HUDEP-2 (cell line): ENCODE measurements around the gene PIAS1.
"Not testable (repeated sequence)": the region's sequence is repeated elsewhere in the genome, so short reads cannot be mapped to it uniquely, and the experiment has no call there.

Source experiments
- DNase-seq, 76 experiments: peaks; one replicate each; lab custom pipeline; 2025; ENCODE audit not compliant: unreplicated experiment in 76 of 76; lab: John Stamatoyannopoulos, UW

PIAS1 gene

GRCh38 chr15:68200016-68200861, 146.1 kb downstream of the PIAS1 start:
- DNase-seq, result no peak

DNA sequence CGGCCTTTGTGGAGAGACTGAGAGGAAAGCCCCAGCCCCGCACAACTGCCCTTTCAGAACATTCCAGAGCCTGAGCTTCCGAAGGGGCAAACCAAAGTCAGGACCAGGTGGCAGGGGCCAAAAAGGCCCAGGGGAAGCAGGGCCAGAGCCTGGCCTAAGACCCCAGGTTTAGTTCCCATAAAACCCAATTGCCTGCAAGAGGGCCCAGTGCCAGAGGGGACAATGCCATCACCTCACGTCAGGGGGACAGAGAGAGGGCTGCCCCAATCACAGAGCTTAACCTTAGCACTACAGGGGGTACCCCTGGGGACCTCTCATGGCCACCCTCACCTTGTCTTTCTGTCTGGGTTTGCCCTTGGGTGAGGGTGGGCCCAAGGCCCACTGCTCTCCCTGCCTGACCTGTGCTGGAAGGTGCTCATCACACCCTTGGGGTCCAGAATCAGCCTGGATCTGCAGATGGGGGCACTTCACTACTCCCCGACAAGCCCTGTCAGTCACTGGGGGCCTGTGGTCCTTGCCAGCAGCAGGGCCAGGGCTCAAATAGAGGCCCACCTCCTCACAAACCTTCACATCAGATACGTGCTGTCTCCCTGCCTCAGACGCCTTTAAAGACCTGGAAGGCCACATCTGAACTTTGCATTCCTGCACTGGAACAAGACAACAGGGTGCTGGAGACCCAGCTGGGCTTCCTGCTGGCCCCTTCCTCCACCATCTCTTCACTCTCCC, 147.2 kb downstream of the PIAS1 start:
- no peak for DNase-seq

DNA sequence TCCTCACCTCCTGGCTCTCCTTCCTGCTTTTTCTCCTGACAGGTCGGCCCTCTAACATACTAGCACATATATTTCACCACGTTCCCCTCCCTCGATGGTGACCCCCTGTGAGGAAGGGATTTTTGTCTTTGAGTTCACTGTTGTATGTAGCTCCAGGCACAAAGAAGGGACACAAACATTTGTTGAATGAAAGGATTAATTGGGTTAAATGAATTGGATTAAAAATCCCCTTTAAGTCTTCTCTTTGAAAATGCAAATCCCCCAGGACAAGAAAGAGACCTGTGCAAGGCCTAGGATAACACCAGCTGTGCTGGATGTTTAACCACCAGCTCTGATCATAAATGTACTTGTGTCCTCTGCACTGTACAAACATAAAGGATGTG, 147.8 kb downstream of the PIAS1 start:
- DNase-seq, result no peak

GRCh38 chr15:68202994-68203393, 148.9 kb downstream of the PIAS1 start:
- not testable (repeated sequence) for DNase-seq

GRCh38 chr15:68203486-68203885, 149.4 kb downstream of the PIAS1 start:
- DNase-seq, result no peak

GRCh38 chr15:68203956-68204355, 149.8 kb downstream of the PIAS1 start:
- no peak for DNase-seq

GRCh38 chr15:68204361-68204760, 150.2 kb downstream of the PIAS1 start:
- no peak for DNase-seq

DNA sequence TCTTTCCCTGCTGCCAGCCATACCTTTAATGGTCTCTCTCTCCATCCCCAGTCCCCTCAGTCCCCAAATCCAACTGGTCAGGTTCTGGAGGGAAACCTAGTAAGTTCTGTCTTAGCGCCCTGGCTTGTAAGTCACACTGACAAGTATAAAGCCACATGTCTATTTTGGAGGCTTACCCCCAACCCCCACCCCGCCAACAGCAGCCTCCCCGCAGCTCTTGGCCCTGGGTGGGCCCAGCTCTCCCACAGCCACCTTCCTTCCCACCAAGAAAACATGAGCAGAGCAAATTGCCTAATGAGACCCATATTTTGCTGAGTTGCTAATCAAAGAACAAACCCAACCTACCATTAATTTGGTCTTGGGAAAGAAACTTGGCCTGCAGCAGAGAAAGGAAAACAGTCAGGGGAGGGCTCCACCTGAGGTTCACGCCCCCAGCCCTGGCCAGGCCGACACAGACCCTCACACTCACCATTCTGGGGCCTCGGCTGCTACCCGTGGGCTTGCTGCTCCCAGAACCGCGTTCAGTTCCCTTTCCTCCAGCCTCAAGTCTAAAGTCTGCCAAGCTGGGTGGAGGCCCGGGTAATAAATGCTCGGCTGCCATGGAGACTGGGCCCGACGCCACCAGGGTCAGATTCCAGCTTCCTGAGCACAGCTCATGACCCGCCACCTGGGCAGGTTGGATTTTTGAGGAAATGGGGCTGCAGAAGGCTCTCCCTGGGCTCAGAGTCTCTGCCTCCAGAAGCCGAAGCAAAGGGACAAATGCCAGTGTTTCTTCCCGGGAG, 150.9 kb downstream of the PIAS1 start, which contains the start of gene CALML4:
Gene CALML4 (minus strand): TSS at position 557 of the 782 bp plus-strand sequence. CDS start 85 bp downstream, at position 472.
- no peak for DNase-seq

- DNase-seq, result no peak
These were observed 151.4 kb downstream of the PIAS1 start for GRCh38 chr15:68205558-68205944.

- no peak for DNase-seq
These were observed 151.9 kb downstream of the PIAS1 start for GRCh38 chr15:68205954-68206539.

DNA sequence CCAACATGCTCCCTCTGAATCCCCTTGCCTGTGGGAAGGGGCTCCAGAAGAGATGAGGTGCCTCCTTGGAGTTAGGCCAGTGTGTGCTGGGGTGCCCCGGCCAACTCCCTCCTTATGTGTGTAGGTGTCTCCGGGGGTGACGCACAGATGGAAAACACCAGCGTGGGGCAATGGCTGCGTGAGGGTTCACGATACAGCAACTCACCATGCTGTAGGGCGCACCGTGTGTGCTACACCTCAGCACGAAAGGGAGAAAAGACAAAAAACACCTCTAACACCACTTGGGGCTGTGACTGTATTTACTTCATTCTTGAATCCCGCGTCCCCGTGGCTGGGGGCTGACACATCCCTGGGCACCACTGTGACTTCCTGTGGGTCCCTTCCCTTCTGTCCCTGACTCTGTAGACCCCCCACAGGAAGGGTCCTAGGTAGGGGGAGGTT, 152.6 kb downstream of the PIAS1 start:
- no peak for DNase-seq

- no peak for DNase-seq
These were observed 153.2 kb downstream of the PIAS1 start for GRCh38 chr15:68207176-68207935.

DNA sequence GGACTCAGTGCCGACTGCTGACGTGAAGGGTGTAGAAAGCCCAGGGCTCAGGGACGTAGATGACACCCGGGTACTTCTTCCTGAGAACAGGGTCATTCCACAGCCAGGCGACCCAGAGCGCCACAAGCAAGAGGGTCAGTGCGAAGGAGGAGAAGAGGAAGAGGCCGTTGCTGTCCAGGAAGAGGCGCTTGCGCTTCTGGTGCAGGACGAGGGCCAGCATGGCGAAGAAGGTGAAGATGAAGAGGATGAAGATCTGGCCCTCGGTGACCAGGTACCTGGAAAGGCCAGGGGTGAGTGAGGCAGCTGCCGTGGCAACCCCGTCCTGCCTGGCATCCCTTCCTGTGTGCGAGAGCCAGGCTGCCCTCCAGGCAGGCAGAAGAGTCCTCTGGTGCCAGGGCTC, 154.0 kb downstream of the PIAS1 start:
- no peak for DNase-seq

DNA sequence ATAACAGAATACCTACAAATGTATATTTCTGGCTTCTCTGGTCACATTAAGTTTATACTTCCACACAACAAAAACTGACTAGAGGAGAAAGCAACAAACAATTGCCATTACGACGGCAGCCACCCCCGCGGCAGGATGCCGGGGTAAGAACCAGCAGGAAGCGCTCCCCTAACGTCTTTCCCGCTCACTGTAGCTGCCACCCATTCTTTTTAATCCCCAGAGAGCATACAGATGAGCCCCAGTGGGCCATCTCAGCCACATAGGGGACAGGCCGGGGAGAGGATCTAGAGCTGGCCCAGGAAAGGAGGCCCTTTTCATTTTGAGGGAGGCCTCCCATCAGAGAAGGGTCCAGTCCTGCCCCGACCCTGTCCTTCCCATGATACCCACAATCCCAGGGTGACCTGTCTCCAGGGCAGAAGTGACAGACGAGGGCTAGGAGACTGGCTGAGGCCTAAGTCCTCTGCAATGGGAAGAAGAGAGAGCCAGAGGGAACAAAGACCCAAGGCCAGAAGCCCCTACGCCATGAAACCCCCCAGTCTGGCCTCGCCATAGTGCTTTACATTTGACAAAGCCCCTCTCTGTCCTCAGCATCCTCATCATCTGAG, 154.6 kb downstream of the PIAS1 start:
- DNase-seq, result no peak

DNA sequence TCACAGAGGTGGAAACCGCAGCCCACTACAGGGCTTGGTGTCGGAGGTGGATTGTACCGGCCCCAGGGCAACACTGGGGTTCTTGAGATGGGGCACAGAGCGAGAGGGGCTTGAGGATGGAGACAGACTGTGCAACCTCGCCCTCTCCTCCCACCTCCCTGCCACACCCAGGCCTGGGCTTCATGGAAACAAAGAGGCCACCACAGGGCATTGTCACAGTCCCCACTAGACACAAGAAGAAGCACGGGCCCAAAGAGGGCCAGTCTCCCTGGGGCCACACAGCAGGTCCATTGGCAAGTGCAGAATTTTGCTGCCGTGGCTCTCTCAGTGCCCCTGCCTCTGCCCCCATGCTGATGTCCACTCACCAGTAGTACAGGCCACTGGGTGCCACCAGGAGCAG, 155.2 kb downstream of the PIAS1 start:
- no peak for DNase-seq

- DNase-seq, result no peak
These were observed 155.8 kb downstream of the PIAS1 start for GRCh38 chr15:68209735-68210408.

DNA sequence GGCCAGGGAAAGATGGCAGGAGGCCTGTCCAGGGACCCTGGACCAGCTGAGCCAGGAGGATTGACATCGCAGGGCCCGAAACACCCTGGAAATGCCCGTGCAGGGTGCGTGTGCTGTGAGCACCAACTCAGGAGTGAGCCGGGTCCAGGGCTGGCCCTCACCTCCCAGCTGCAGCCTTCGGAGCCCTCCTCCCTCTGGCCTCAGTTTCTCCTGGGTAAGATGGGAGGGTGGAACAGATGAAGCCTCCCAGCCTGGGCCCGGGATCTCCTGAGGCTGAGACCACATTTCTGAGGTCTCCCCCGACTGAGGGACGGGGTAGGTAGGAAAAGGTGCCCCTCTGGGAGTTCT, 156.3 kb downstream of the PIAS1 start:
- DNase-seq, result no peak

GRCh38 chr15:68210821-68211655, 156.9 kb downstream of the PIAS1 start:
- peak in 34 of 76 experiments; percentile 3 to 56 (median 22) for DNase-seq
